WTC11 (cell line): Measurements from ENCODE around the gene SALL4. TPM values are rescaled to one million over a fixed set of nuclear protein-coding genes. Genes with fewer than 3 reads are reported as not detected.

Experiments used
- ATAC-seq: fragments of 200-7000 bp; cut with Tn5 transposase; 2 replicates; pipeline ENCODE4 v1.10.0; 2021; ENCODE audit warnings: mild to moderate bottlenecking, moderate library complexity
- CTCF ChIA-PET: fragments of 300-600 bp; sonication (Branson Sonifier 250); formaldehyde crosslinking; loops from one replicate; lab custom pipeline; 2021; ENCODE audit warnings: antibody characterized with exemption; lab: Charles Lee
- POLR2A ChIA-PET: fragments of 350-600 bp; sonication (Branson Sonifier 250); formaldehyde crosslinking; loops from one replicate; lab custom pipeline; 2021; ENCODE audit warnings: antibody characterized with exemption; lab: Charles Lee
- DNase-seq: peaks from one replicate; pipeline ENCODE4 v3.0.0; 2021; ENCODE audit warnings: low spot score
- H3K27ac Mint-ChIP-seq: 2 replicates; pipeline ENCODE4 v1.8.0; 2021; ENCODE audit warnings: mixed read lengths
- H3K27me3 Mint-ChIP-seq: 2 replicates; pipeline ENCODE4 v1.8.0; 2021; ENCODE audit warnings: low read depth, mild to moderate bottlenecking, moderate library complexity, mixed read lengths
- H3K36me3 Mint-ChIP-seq: 2 replicates; pipeline ENCODE4 v1.8.0; 2021; ENCODE audit warnings: mixed read lengths
- H3K4me1 Mint-ChIP-seq: 2 replicates; pipeline ENCODE4 v1.8.0; 2022; ENCODE audit warnings: mixed read lengths
- H3K4me3 Mint-ChIP-seq: 2 replicates; pipeline ENCODE4 v1.8.0; 2021; ENCODE audit warnings: mild to moderate bottlenecking, moderate library complexity, mixed read lengths
- H3K9me3 Mint-ChIP-seq: 2 replicates; pipeline ENCODE4 v1.8.0; 2021; ENCODE audit warnings: mixed read lengths
- CREB1 ChIP-seq: sonication (generic); formaldehyde crosslinking; IDR thresholded peaks from 2 replicates; pipeline ENCODE4 v1.8.0; 2023; ENCODE audit warnings: mild to moderate bottlenecking, missing genetic modification reagents
- E2F5 ChIP-seq: sonication (generic); formaldehyde crosslinking; IDR thresholded peaks from 2 replicates; pipeline ENCODE4 v1.8.1; 2022; ENCODE audit warnings: mild to moderate bottlenecking, moderate library complexity, missing genetic modification reagents
- ELF4 ChIP-seq: sonication (generic); formaldehyde crosslinking; IDR thresholded peaks from 2 replicates; pipeline ENCODE4 v1.8.1; 2022; ENCODE audit warnings: low read depth, mild to moderate bottlenecking, moderate library complexity, missing genetic modification reagents
- MAX ChIP-seq: sonication (generic); formaldehyde crosslinking; IDR thresholded peaks from 2 replicates; pipeline ENCODE4 v1.8.0; 2022; ENCODE audit warnings: mild to moderate bottlenecking, missing genetic modification reagents
- MYBL2 ChIP-seq: sonication (generic); formaldehyde crosslinking; IDR thresholded peaks from 2 replicates; pipeline ENCODE4 v1.8.1; 2023; ENCODE audit warnings: mild to moderate bottlenecking, moderate library complexity, missing genetic modification reagents
- NR3C1 ChIP-seq: sonication (generic); formaldehyde crosslinking; conservative IDR thresholded peaks from 2 replicates; pipeline ENCODE4 v1.8.1; 2023; ENCODE audit warnings: low read depth, mild to moderate bottlenecking, missing genetic modification reagents
- PRDM15 ChIP-seq: sonication (generic); formaldehyde crosslinking; IDR thresholded peaks from 2 replicates; pipeline ENCODE4 v1.8.0; 2022; ENCODE audit warnings: missing genetic modification reagents
- SOX15 ChIP-seq: fragments of 250-450 bp; sonication (Bioruptor Pico); IDR thresholded peaks from 2 replicates; pipeline ENCODE4 v1.9.0; 2021; ENCODE audit warnings: mild to moderate bottlenecking
- TEAD1 ChIP-seq: sonication (generic); formaldehyde crosslinking; IDR thresholded peaks from 2 replicates; pipeline ENCODE4 v1.8.0; 2022; ENCODE audit warnings: mild to moderate bottlenecking, missing genetic modification reagents
- ZMAT4 ChIP-seq: fragments of 250-450 bp; sonication (Bioruptor Pico); IDR thresholded peaks from 2 replicates; pipeline ENCODE4 v1.9.0; 2021; ENCODE audit warnings: mild to moderate bottlenecking
- ZNF281 ChIP-seq: sonication (generic); formaldehyde crosslinking; IDR thresholded peaks from 2 replicates; pipeline ENCODE4 v1.8.0; 2023; ENCODE audit warnings: mild to moderate bottlenecking, missing genetic modification reagents
- ZNF423 ChIP-seq: fragments of 250-450 bp; sonication (Bioruptor Pico); IDR thresholded peaks from 2 replicates; pipeline ENCODE4 v2.1.2; 2022; ENCODE audit warnings: mild to moderate bottlenecking, moderate library complexity
- ZNF532 ChIP-seq: fragments of 250-450 bp; sonication (Bioruptor Pico); IDR thresholded peaks from 2 replicates; pipeline ENCODE4 v1.9.0; 2021; ENCODE audit warnings: mild to moderate bottlenecking, borderline replicate concordance
- total RNA-seq: library from RNA; stranded (reverse); gene quantifications from 3 replicates; pipeline ENCODE4 v1.2.3, GENCODE V29; 2021

Gene SALL4
- total RNA-seq, 1 experiment from 2014 or later: 156 TPM

- TF ChIP-seq PRDM15 (CRISPR knock-in tag): no peak
- TF ChIP-seq TEAD1 (CRISPR knock-in tag): no peak
- TF ChIP-seq MYBL2 (CRISPR knock-in tag): no peak
- no peak for TF ChIP-seq ZMAT4 (CRISPR knock-in tag)
- TF ChIP-seq ZNF423 (CRISPR knock-in tag): no peak
- no peak for TF ChIP-seq E2F5 (CRISPR knock-in tag)
- no peak for TF ChIP-seq ZNF281 (CRISPR knock-in tag)
- no peak for TF ChIP-seq CREB1
- TF ChIP-seq, all 79 proteins: peak for 0
Observed at GRCh38 chr20:51749674-51750036, 52.7 kb downstream of the SALL4 start (continued).

GRCh38 chr20:51747182-51747911 is 55.0 kb downstream of the SALL4 start:
- POLR2A ChIA-PET: no interaction called here
- ATAC-seq (no peak), DNase-seq (no peak)
- peaks cover 5% of the 10 kb centered on the region for H3K9me3 Mint-ChIP-seq
- CTCF ChIA-PET: no interaction called here
- H3K27me3 Mint-ChIP-seq: no peaks in the 10 kb centered on the region
- H3K4me1 Mint-ChIP-seq: peaks cover 7% of the 10 kb centered on the region; the same call in 1 of the 2 replicates
- H3K4me3 Mint-ChIP-seq: no peak overlapping the region
- TF ChIP-seq MAX: no peak
- TF ChIP-seq ZNF532 (CRISPR knock-in tag): no peak
- no peak for TF ChIP-seq ELF4 (CRISPR knock-in tag)
- TF ChIP-seq SOX15 (CRISPR knock-in tag): no peak
- no peak for TF ChIP-seq NR3C1 (CRISPR knock-in tag)
- no peaks in the 10 kb centered on the region for H3K36me3 Mint-ChIP-seq
- H3K27ac Mint-ChIP-seq: no peak overlapping the region; the same call in 1 of the 2 replicates
